Neural progenitor cell (in vitro differentiated cells): Measurements from ENCODE around the gene MRPL45. TPM values are rescaled to one million over a fixed set of nuclear protein-coding genes. Genes with fewer than 3 reads are reported as not detected.
"Not testable (repeated sequence)": the region's sequence is repeated elsewhere in the genome, so short reads cannot be mapped to it uniquely, and the experiment has no call there.

Experiments used
- DNase-seq: peaks from one replicate; pipeline ENCODE4 v3.0.0-alpha.2; 2016; ENCODE audit warnings: low spot score
- H2AFZ ChIP-seq: fragments of 200-600 bp; sonication (generic); replicated peaks from 2 replicates; pipeline ENCODE4 v1.6.1; 2016; ENCODE audit warnings: antibody characterized with exemption
- H3F3A ChIP-seq: fragments of 200-600 bp; sonication (generic); 2 replicates; pipeline ENCODE4 v1.6.1; 2016; ENCODE audit warnings: antibody characterized with exemption, low read depth
- H3K27ac ChIP-seq: fragments of 200-600 bp; sonication (generic); 2 replicates; pipeline ENCODE4 v1.5.1; 2016; ENCODE audit warnings: mild to moderate bottlenecking
- H3K27me3 ChIP-seq: fragments of 200-600 bp; sonication (generic); 2 replicates; pipeline ENCODE4 v1.6.1; 2016; ENCODE audit warnings: mild to moderate bottlenecking, moderate library complexity
- H3K36me3 ChIP-seq: fragments of 200-600 bp; sonication (generic); 2 replicates; pipeline ENCODE4 v1.5.1; 2016
- H3K4me1 ChIP-seq: fragments of 200-600 bp; sonication (generic); 2 replicates; pipeline ENCODE4 v1.6.1; 2016; ENCODE audit warnings: mixed run types
- H3K4me2 ChIP-seq: fragments of 200-600 bp; sonication (generic); 2 replicates; pipeline ENCODE4 v1.6.1; 2016
- H3K4me3 ChIP-seq: fragments of 200-600 bp; sonication (generic); 2 replicates; pipeline ENCODE4 v1.5.1; 2016
- H3K79me2 ChIP-seq: fragments of 200-600 bp; sonication (generic); 2 replicates; pipeline ENCODE4 v1.6.1; 2016; ENCODE audit warnings: low read depth
- H3K9ac ChIP-seq: fragments of 200-600 bp; sonication (generic); 2 replicates; pipeline ENCODE4 v1.6.1; 2016
- H3K9me3 ChIP-seq: fragments of 200-600 bp; sonication (generic); 2 replicates; pipeline ENCODE4 v1.5.1; 2016; ENCODE audit warnings: low read depth
- H4K20me1 ChIP-seq: fragments of 200-600 bp; sonication (generic); 2 replicates; pipeline ENCODE4 v1.6.1; 2016; ENCODE audit warnings: low read depth
- H3K27ac Mint-ChIP-seq: 3 replicates; pipeline ENCODE4 v1.8.0; 2021; ENCODE audit warnings: mixed read lengths
- H3K27me3 Mint-ChIP-seq: 2 replicates; pipeline ENCODE4 v1.8.0; 2022; ENCODE audit warnings: low read depth, mild to moderate bottlenecking, inconsistent platforms, moderate library complexity, mixed read lengths; ENCODE audit not compliant: insufficient read depth
- H3K36me3 Mint-ChIP-seq: 3 replicates; pipeline ENCODE4 v1.8.0; 2021; ENCODE audit warnings: mixed read lengths
- H3K4me1 Mint-ChIP-seq: 3 replicates; pipeline ENCODE4 v1.8.0; 2021; ENCODE audit warnings: mixed read lengths
- H3K4me3 Mint-ChIP-seq: 3 replicates; pipeline ENCODE4 v1.8.0; 2021; ENCODE audit warnings: mild to moderate bottlenecking, moderate library complexity, mixed read lengths
- H3K9me3 Mint-ChIP-seq: 3 replicates; pipeline ENCODE4 v1.8.0; 2020; ENCODE audit warnings: mixed read lengths
- CTCF ChIP-seq: fragments of 200-600 bp; sonication (generic); IDR thresholded peaks from 2 replicates; pipeline ENCODE4 v1.5.1; 2017; ENCODE audit warnings: antibody characterized with exemption, mild to moderate bottlenecking
- total RNA-seq: library from RNA; depleted of rRNA; stranded (reverse); fragments of >200 nt; gene quantifications from 2 replicates; pipeline ENCODE4 v1.2.3, GENCODE V29; 2015; ENCODE audit warnings: low replicate concordance

The MRPL45 gene
- total RNA-seq, 1 donor from 2014 or later, result 68.3 TPM

- H3K27ac ChIP-seq, H3F3A ChIP-seq, DNase-seq, H3K9me3 ChIP-seq, H4K20me1 ChIP-seq, H3K79me2 ChIP-seq, H3K27me3 ChIP-seq, H2AFZ ChIP-seq, H3K36me3 Mint-ChIP-seq, H3K27me3 Mint-ChIP-seq, H3K27ac Mint-ChIP-seq, H3K9ac ChIP-seq, H3K9me3 Mint-ChIP-seq, H3K36me3 ChIP-seq, H3K4me3 ChIP-seq, H3K4me1 ChIP-seq, H3K4me1 Mint-ChIP-seq, H3K4me2 ChIP-seq, H3K4me3 Mint-ChIP-seq: not testable (repeated sequence)
These were observed 27.4 kb upstream of the MRPL45 start for GRCh38 chr17:38269552-38269951.

- not testable (repeated sequence) for DNase-seq, H3K27me3 ChIP-seq, H3K4me1 ChIP-seq, H4K20me1 ChIP-seq, H3K36me3 ChIP-seq, H3K4me1 Mint-ChIP-seq, H3K9me3 ChIP-seq, H3K36me3 Mint-ChIP-seq, H3K27ac ChIP-seq, H3K4me2 ChIP-seq, H3K27ac Mint-ChIP-seq, H3K9ac ChIP-seq, H3K9me3 Mint-ChIP-seq, H3K4me3 ChIP-seq, H2AFZ ChIP-seq, H3K79me2 ChIP-seq, H3K27me3 Mint-ChIP-seq, H3F3A ChIP-seq, H3K4me3 Mint-ChIP-seq
These were observed 11.0 kb upstream of the MRPL45 start for GRCh38 chr17:38285994-38286393.

- not testable (repeated sequence) for H3K4me1 Mint-ChIP-seq, H3F3A ChIP-seq, H3K4me2 ChIP-seq, H3K27ac ChIP-seq, H3K4me1 ChIP-seq, H4K20me1 ChIP-seq, H3K36me3 ChIP-seq, H3K27me3 Mint-ChIP-seq, H3K36me3 Mint-ChIP-seq, H3K27ac Mint-ChIP-seq, H3K4me3 Mint-ChIP-seq, H3K79me2 ChIP-seq, H3K4me3 ChIP-seq, H3K27me3 ChIP-seq, H3K9ac ChIP-seq, H3K9me3 Mint-ChIP-seq, H3K9me3 ChIP-seq
- H2AFZ ChIP-seq, result peak overlapping the region; percentile 72
- peak; percentile 1 for DNase-seq
These were observed 10.4 kb upstream of the MRPL45 start for GRCh38 chr17:38286501-38287091.

GRCh38 chr17:38288217-38288827, 8.6 kb upstream of the MRPL45 start:
- not testable (repeated sequence) for H3K4me2 ChIP-seq, H3K4me3 ChIP-seq, H3K9ac ChIP-seq, H3K27ac ChIP-seq, H3K27me3 Mint-ChIP-seq, H2AFZ ChIP-seq, H3K79me2 ChIP-seq, H4K20me1 ChIP-seq, H3K9me3 ChIP-seq, H3K36me3 Mint-ChIP-seq, H3K27me3 ChIP-seq, H3K4me1 Mint-ChIP-seq, H3F3A ChIP-seq, H3K4me3 Mint-ChIP-seq, H3K9me3 Mint-ChIP-seq, H3K4me1 ChIP-seq, H3K27ac Mint-ChIP-seq, H3K36me3 ChIP-seq
- peak; percentile 36 for DNase-seq
- TF ChIP-seq CTCF, result peak; percentile 49

GRCh38 chr17:38289760-38290159, 7.2 kb upstream of the MRPL45 start:
- not testable (repeated sequence) for H3K27ac ChIP-seq, H3K4me1 ChIP-seq, DNase-seq, H3K4me3 Mint-ChIP-seq, H3K79me2 ChIP-seq, H4K20me1 ChIP-seq, H3K36me3 ChIP-seq, H3K9me3 Mint-ChIP-seq, H2AFZ ChIP-seq, H3K4me3 ChIP-seq, H3K4me1 Mint-ChIP-seq, H3K36me3 Mint-ChIP-seq, H3F3A ChIP-seq, H3K27ac Mint-ChIP-seq, H3K9me3 ChIP-seq, H3K27me3 Mint-ChIP-seq, H3K4me2 ChIP-seq, H3K9ac ChIP-seq, H3K27me3 ChIP-seq

- not testable (repeated sequence) for H3K27me3 ChIP-seq, H3K27me3 Mint-ChIP-seq, H3F3A ChIP-seq, H3K9me3 Mint-ChIP-seq, H3K4me3 ChIP-seq, H3K27ac Mint-ChIP-seq, H3K27ac ChIP-seq, H3K36me3 ChIP-seq, H4K20me1 ChIP-seq, H3K4me2 ChIP-seq, H3K9ac ChIP-seq, H3K36me3 Mint-ChIP-seq, DNase-seq, H3K4me1 ChIP-seq, H3K9me3 ChIP-seq, H3K4me1 Mint-ChIP-seq, H3K79me2 ChIP-seq
- H2AFZ ChIP-seq, result peak overlapping the region; percentile 34
- H3K4me3 Mint-ChIP-seq, result peak overlapping the region; percentile 59
These were observed 1.2 kb upstream of the MRPL45 start for GRCh38 chr17:38295602-38296365.
